HG03175 (cell line): Measurements from ENCODE around the gene BARX2.

Experiments
- ATAC-seq: cut with Tn5 transposase; IDR thresholded peaks from one replicate; pipeline ENCODE4 v1.9.1; 2021; ENCODE audit warnings: mild to moderate bottlenecking, moderate library complexity; ENCODE audit not compliant: unreplicated experiment

Gene BARX2

GRCh38 chr11:129396454-129396853 lies 20.8 kb downstream of the BARX2 start:
- ATAC-seq: no peak

- no peak for ATAC-seq
These were observed 26.8 kb downstream of the BARX2 start for GRCh38 chr11:129402206-129403171.

GRCh38 chr11:129404731-129405130 lies 29.1 kb downstream of the BARX2 start:
- ATAC-seq: no peak

- no peak for ATAC-seq
These were observed 33.3 kb downstream of the BARX2 start for GRCh38 chr11:129408865-129409444.

DNA sequence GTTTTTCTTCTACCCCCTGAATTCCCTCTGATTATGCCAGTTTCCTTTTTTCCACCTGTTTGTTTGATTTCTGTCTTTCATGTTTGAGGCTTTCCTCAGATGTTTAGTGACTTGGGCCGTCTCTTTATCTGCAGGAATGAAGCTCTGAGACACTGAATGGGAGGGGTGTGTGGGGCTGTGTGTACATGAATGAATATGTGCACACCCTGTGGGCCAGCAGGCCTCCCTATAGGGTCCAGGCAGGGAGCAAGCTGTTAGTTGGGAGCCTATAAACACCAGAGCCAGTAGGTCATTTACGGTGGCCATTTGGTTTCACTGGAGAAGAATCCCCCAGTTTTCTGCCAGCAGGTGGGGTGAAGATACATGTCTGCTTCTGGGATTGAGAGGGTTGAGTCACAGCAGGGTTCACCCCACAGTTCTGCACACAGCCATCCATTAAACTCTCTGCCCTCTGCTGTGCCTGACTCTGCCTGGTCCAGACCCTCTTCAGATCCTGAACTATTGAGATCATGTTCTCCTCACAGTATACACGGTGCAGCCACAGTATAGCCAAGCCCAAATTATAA lies 34.8 kb downstream of the BARX2 start:
- ATAC-seq: no peak

DNA sequence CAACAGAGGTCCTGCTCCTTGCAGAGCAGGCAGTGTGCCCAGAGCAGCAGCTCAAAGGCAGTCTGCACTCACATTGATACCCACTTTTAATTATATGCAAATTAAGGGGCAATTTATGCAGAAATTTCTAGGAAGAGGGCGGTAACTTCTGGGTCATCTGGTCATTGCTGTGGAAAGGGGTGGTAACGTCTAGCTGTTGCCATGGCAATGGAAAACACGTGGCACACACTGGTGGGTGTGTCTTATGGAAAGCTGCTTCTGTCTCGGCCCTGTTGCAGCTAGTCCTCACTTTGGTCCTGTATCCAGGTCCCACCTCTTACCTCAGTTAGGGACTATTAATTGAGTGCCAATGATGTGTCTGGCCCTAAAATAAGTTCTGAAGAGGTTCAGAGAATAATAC lies 36.8 kb downstream of the BARX2 start:
- no peak for ATAC-seq

DNA sequence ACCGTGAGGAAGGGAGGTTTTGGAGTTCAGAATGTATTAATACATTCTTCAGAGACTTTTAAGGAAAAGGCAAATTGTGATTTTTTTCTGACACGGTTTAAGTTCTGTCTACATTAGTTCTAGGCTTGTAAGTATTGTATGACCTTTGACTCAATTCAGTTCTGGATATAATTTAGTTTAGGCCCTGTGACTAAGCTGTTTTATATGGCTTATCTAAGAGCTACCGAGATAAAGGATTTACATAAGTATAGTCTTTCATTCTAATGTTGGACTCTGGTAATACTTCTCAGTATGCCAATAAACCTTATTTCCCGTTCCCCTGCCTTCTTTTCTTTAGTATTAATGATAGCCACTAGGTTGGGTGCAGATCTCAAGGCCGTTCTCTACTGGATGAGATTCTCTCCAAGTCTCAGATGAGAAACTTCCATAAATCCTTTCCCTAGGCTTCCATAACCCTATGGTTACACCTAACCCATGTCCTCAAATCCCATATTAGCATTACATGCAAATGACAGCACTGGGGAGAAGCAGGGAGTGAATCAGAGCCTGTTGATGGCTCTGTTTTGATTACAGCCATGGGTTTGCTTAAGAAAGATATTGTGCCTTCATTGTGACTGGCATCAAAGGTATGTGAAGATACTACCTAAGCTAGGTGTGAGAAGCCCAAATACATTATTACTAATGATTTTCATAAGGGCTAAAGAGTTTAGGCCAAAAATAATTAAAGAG lies 38.7 kb downstream of the BARX2 start:
- no peak for ATAC-seq

DNA sequence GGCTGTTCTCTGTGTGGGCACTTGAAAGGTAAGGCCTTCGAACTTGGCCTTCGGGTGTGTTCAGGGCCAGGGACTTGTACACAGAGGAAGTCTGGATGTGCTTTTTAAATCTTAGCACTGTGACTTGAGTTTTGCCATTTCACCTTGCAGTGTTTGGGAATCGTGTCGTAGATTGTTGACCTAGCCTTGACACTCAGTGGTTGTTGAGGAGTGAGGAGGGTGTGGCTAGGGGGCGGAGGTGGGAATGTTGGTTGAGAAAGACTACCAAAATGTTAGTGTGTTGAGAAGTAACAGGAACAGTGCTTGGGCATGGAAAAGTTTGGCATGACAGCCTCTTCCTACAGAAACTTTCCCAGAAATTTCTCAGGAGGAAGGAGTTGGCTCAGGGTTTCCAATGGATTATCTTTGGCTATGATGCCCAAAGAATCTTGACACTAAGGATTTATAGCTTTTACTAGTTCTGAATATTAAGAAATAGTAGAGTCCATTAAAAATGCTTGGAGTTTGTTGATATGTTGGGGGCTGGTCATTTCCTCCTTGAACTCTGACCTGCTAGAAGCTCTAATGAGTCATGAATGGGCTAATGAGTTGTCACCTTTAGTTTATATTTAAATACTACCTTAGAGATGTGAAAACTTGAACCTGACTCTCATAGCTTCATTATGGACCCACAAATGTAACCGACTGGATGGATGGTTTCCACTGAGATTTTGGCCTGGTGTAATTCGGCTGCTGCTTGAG lies 40.6 kb downstream of the BARX2 start:
- no peak for ATAC-seq

- peak; percentile 20 for ATAC-seq
These were observed 41.8 kb downstream of the BARX2 start for GRCh38 chr11:129417458-129417857.

DNA sequence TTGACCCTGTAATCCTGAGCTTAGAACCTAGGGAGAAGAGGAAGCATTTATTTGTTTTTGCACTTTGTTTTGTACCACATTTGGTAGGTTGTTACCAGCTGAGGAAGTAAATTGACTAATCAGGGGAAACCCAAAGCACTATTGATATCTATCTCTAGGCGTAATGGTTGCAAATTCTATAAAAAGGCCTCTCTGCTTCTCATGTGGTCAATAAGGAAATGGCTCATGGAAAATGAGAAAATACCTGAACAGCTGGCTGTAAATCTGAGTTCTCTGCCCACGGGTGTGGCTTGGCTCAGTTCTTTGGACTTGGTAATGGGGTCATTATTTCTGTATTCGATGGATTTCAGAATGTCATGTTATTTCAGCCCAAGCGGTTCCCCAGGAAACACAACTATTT lies 42.4 kb downstream of the BARX2 start:
- ATAC-seq: peak; percentile 68

GRCh38 chr11:129419386-129419785 lies 43.7 kb downstream of the BARX2 start:
- no peak for ATAC-seq

DNA sequence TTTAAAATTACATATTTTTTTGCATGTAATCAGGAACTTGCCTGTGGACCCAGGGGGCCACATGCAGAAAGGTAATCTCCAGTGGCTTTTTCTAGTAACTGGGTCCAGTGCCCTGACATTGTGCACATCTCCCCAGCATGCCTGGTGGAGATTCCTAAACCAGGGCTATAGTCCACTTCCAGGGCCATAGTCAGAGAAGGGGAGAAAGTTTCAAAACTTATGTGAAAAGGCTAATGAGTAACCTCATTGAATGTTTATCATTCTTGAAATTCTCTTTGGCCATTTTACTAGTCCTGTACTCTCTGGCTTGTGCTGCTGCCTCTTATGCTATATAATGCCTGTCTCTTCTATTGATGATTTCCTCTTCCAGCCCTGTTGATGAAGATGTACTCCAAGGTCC lies 47.8 kb downstream of the BARX2 start:
- ATAC-seq: no peak

DNA sequence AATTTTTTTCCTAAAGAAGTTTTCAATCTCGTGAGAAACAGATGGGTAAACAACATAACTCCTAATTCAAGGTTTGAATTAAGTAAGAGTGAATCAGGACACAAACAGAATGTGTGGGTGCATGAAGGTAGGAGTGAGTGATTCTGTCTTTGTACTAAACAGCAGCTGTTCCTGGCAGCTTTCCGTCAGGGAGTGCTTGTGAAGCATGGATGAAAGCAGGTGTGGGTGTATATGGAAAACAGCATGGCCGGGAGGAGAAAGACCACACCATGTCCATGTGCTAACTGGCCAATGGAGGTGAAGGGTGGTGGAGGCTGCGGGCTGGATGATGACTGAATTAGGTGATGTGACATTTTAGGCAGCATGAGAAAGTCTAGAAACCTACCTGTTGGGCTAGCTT lies 49.6 kb downstream of the BARX2 start:
- no peak for ATAC-seq

DNA sequence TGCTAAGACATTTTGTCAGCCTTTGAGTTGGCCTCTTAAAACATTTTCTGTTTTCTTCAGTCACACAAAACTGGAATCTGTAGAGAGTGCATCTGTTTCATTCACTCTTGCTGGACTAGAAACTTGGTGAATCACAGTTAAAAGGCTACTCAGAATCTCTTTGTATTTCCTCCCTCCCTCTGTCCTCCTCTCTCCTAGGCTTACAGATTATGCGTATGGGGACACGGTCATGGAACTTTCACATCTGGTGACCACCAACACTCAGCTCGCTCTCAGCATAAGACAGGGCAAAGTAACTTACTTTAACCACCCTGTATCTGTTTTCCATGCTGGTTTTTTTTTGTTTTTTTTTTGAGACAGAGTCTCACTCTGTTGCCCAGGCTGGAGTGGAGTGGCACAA lies 50.4 kb downstream of the BARX2 start:
- ATAC-seq: no peak

DNA sequence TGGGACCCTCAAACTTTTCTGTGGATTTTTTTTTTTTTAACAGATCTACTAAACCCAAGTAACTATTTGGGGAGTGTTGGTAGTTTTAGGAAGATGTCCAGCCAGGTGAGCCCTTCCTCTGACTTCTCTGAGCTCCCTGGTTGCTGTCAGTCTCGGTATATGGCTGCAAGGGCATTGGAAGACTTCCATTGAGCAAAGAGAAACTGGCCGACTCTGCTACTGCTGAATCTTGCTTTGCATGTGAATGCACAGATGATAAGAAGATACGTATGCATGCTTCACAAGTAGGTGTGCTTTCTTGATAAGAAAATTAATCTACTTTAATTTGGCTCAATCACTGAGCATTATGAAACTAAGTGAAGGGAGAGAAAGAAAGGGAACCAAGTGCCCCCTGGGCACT lies 51.1 kb downstream of the BARX2 start:
- no peak for ATAC-seq

- no peak for ATAC-seq
These were observed 51.7 kb downstream of the BARX2 start for GRCh38 chr11:129427376-129427775.

- no peak for ATAC-seq
These were observed 52.3 kb downstream of the BARX2 start for GRCh38 chr11:129427816-129428406.

DNA sequence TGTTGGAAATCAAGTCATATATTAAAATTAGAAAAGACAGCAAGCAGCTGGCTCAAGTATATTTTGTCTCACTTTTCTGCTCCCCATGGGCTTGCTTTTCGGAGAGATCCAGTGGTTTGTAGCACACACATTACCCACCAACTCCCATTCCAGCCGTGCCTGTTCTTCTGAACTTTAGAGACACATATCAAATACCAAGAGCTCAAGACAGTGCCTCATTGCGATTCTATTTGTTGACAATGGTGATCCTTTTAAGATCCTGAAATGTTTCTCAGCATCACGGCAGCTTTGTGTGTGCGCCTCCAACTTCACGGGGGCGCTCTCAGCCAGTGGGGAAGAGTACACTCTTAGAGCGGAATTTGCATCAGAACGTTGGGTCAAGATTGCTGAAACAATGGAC lies 52.9 kb downstream of the BARX2 start:
- no peak for ATAC-seq

DNA sequence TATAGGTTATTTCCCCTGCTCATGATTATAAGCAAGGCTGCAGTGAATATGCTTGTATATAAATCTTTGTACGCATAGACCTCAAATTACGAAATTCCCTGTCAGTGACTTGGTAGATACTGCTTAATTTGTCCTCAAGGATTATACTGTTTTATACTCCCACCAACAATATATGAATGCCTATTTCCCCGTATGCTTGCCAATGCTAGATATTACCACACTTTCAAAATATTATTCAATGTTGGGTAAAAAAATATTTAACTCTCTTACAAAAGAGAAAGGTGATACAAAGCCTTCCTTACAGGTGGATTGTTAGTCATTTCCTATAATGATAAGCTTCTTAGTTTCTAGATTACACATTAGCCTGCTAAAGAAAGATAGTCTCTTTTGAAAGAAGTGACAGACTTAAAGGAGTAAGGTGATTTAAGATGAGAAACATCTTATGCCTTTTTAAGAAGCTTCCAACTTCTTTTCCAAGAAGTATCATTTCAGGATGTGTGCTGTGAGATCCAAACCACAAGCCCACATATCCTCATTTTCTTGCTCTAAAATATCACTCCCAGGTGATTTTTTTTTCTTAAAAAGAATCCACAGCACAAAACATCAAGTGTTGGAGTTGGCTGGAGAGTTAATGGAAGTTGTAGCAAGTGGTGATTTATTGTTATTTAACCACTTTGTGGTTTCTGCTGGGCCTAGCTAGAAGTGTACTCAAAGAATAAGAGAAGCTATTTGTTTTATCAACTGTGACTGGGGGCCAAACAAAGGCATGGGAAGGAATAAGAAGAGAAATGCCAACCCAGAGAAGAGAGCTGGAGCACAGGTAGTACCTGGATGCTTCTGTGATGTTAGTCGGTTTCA lies 59.2 kb downstream of the BARX2 start:
- ATAC-seq: no peak
